Karpas-422 (cell line): ENCODE data around the gene LILRB4. TPM values are rescaled to one million over a fixed set of nuclear protein-coding genes. Genes with fewer than 3 reads are reported as not detected.

Source experiments
- DNase-seq: peaks from one replicate; pipeline ENCODE4 v3.0.0-alpha.2; 2015
- H2AFZ ChIP-seq: fragments of 200-600 bp; sonication (generic); 2 replicates; pipeline ENCODE4 v1.6.1; 2014; ENCODE audit warnings: antibody characterized with exemption, low read length, mixed read lengths
- H3K27ac ChIP-seq: fragments of 200-600 bp; sonication (generic); 2 replicates; pipeline ENCODE4 v1.5.1; 2014; ENCODE audit warnings: mild to moderate bottlenecking, low read length, moderate library complexity
- H3K27me3 ChIP-seq: fragments of 200-600 bp; sonication (generic); 2 replicates; pipeline ENCODE4 v1.6.1; 2014; ENCODE audit warnings: low read length, mixed read lengths
- H3K36me3 ChIP-seq: fragments of 200-600 bp; sonication (generic); 2 replicates; pipeline ENCODE4 v1.6.1; 2014; ENCODE audit warnings: low read length, mixed read lengths; ENCODE audit not compliant: insufficient read depth
- H3K4me1 ChIP-seq: fragments of 200-600 bp; sonication (generic); 2 replicates; pipeline ENCODE4 v1.6.1; 2014; ENCODE audit warnings: mild to moderate bottlenecking, low read length, mixed read lengths
- H3K4me2 ChIP-seq: fragments of 200-600 bp; sonication (generic); 2 replicates; pipeline ENCODE4 v1.6.1; 2014; ENCODE audit warnings: low read length, low read depth, mild to moderate bottlenecking; ENCODE audit not compliant: poor library complexity, severe bottlenecking
- H3K4me3 ChIP-seq: fragments of 200-600 bp; sonication (generic); 2 replicates; pipeline ENCODE4 v1.5.1; 2014; ENCODE audit warnings: mild to moderate bottlenecking, antibody characterized with exemption, low read length, mixed read lengths
- H3K79me2 ChIP-seq: fragments of 200-600 bp; sonication (generic); 2 replicates; pipeline ENCODE4 v1.6.1; 2014; ENCODE audit warnings: mild to moderate bottlenecking, low read length, mixed read lengths
- H3K9ac ChIP-seq: fragments of 200-600 bp; sonication (generic); 2 replicates; pipeline ENCODE4 v1.6.0; 2014; ENCODE audit warnings: low read length
- H3K9me2 ChIP-seq: fragments of 200-600 bp; sonication (generic), shearing (Covaris generic); replicated peaks from 2 replicates; pipeline ENCODE4 v1.6.0; 2014; ENCODE audit warnings: mild to moderate bottlenecking, low read length, moderate library complexity; ENCODE audit not compliant: insufficient read depth
- H3K9me3 ChIP-seq: fragments of 300-700, 200-600 bp; sonication (generic); 2 replicates; pipeline ENCODE4 v1.6.1; 2014; ENCODE audit warnings: low read length, mixed read lengths
- H4K20me1 ChIP-seq: fragments of 200-600 bp; sonication (generic); 2 replicates; pipeline ENCODE4 v1.6.1; 2014; ENCODE audit warnings: mild to moderate bottlenecking, antibody characterized with exemption, low read length, low read depth; ENCODE audit not compliant: insufficient read depth
- total RNA-seq: library from RNA; depleted of rRNA; stranded (reverse); fragments of >200 nt; shearing (Covaris generic); gene quantifications from 2 replicates; pipeline ENCODE4 v1.2.3, GENCODE V29; 2014; ENCODE audit warnings: low replicate concordance

LILRB4 gene
- total RNA-seq, 1 experiment from 2014 or later: not detected

GRCh38 chr19:54654447-54655321 lies 8.1 kb upstream of the LILRB4 start:
- H2AFZ ChIP-seq: no peak overlapping the region
- no peaks in the 10 kb centered on the region for H3K27me3 ChIP-seq
- H3K4me3 ChIP-seq: no peak overlapping the region
- H3K27ac ChIP-seq: no peak overlapping the region
- H3K9me2 ChIP-seq: no peaks in the 10 kb centered on the region
- no peaks in the 10 kb centered on the region for H3K79me2 ChIP-seq
- DNase-seq: no peak
- no peaks in the 10 kb centered on the region for H3K9me3 ChIP-seq
- H4K20me1 ChIP-seq: no peaks in the 10 kb centered on the region
- H3K36me3 ChIP-seq: no peaks in the 10 kb centered on the region
- H3K9ac ChIP-seq: no peak overlapping the region
- no peak overlapping the region for H3K4me2 ChIP-seq
- no peaks in the 10 kb centered on the region for H3K4me1 ChIP-seq

DNA sequence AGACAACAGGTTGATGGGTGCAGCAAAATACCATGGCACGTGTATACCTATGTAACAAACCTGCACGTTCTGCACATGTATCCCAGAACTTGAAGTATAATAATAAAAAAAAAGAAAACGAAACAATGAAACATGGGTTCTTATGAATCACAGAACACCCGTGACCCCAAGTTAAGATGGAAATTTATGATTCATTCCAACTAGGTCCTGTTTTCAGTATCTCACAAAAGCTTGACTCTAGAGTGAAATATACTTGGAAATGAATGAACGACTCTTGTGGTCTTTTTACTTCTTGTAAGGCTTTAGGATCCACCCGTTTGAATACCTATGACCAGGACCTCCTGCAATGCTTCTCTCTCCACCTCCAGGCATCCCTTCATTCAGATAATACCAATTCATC lies 3.5 kb upstream of the LILRB4 start:
- H3K79me2 ChIP-seq: no peaks in the 10 kb centered on the region
- H3K27me3 ChIP-seq: no peaks in the 10 kb centered on the region
- peaks cover 5% of the 10 kb centered on the region for H3K4me1 ChIP-seq
- H4K20me1 ChIP-seq: no peaks in the 10 kb centered on the region
- H2AFZ ChIP-seq: no peak overlapping the region
- DNase-seq: no peak
- H3K9ac ChIP-seq: no peak overlapping the region
- H3K27ac ChIP-seq: no peak overlapping the region
- no peak overlapping the region for H3K4me2 ChIP-seq
- H3K4me3 ChIP-seq: no peak overlapping the region
- H3K9me2 ChIP-seq: no peaks in the 10 kb centered on the region
- H3K36me3 ChIP-seq: no peaks in the 10 kb centered on the region
- no peaks in the 10 kb centered on the region for H3K9me3 ChIP-seq

DNA sequence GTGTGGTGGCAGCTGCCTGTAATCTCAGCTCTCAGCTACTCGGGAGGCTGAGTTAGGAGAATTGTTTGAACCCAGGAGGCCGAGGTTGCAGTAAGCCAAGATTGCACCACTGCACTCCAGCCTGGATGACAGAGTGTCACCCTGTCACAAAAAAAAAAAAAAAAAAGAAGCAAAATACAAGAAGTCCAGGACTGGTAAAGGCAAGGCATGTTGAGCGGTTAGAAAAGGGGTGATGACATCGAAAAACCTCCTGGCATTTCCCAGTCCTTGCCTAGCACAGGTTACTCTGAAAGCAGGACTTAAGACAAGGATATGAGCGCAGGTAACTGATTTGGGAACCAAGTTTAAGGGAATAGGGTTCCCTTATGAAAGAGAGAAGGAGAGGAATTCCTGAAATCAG lies 2.5 kb upstream of the LILRB4 start:
- H2AFZ ChIP-seq: no peak overlapping the region
- H3K4me2 ChIP-seq: no peak overlapping the region
- H4K20me1 ChIP-seq: no peaks in the 10 kb centered on the region; the same call in 1 of the 2 replicates
- peaks cover 5% of the 10 kb centered on the region for H3K4me1 ChIP-seq
- no peaks in the 10 kb centered on the region for H3K27me3 ChIP-seq
- no peaks in the 10 kb centered on the region for H3K9me2 ChIP-seq
- H3K9me3 ChIP-seq: no peaks in the 10 kb centered on the region
- no peak overlapping the region for H3K9ac ChIP-seq
- no peak overlapping the region for H3K4me3 ChIP-seq
- no peaks in the 10 kb centered on the region for H3K36me3 ChIP-seq
- DNase-seq: no peak
- H3K27ac ChIP-seq: no peak overlapping the region
- H3K79me2 ChIP-seq: no peaks in the 10 kb centered on the region

DNA sequence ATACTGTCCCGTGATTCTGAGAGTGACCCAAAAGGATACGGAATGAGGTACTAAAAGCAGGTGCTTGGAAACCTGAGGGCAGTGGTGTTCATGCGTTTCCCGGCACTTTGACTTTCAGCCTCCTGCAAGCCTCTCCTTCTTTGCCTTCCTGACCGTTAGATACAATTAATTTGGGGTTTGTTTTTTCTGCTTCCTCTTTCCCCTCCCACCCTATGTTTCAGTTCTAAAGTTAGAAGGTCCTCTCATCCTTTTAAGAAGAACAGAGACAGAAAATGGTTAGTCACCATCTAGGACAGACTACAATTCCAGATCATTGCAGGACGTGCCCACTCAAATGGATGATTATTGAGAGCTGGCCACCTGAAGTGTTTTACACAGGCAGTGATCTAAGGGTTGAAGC lies 1.8 kb upstream of the LILRB4 start:
- H4K20me1 ChIP-seq: no peaks in the 10 kb centered on the region; the same call in 1 of the 2 replicates
- DNase-seq: no peak
- H3K4me3 ChIP-seq: no peak overlapping the region
- no peaks in the 10 kb centered on the region for H3K9me2 ChIP-seq
- no peak overlapping the region for H3K27ac ChIP-seq
- no peak overlapping the region for H3K9ac ChIP-seq
- H3K4me2 ChIP-seq: no peak overlapping the region
- H3K27me3 ChIP-seq: peaks cover 4% of the 10 kb centered on the region; the same call in 1 of the 2 replicates
- no peaks in the 10 kb centered on the region for H3K9me3 ChIP-seq
- peaks cover 5% of the 10 kb centered on the region for H3K4me1 ChIP-seq
- H3K36me3 ChIP-seq: no peaks in the 10 kb centered on the region
- no peaks in the 10 kb centered on the region for H3K79me2 ChIP-seq
- no peak overlapping the region for H2AFZ ChIP-seq

DNA sequence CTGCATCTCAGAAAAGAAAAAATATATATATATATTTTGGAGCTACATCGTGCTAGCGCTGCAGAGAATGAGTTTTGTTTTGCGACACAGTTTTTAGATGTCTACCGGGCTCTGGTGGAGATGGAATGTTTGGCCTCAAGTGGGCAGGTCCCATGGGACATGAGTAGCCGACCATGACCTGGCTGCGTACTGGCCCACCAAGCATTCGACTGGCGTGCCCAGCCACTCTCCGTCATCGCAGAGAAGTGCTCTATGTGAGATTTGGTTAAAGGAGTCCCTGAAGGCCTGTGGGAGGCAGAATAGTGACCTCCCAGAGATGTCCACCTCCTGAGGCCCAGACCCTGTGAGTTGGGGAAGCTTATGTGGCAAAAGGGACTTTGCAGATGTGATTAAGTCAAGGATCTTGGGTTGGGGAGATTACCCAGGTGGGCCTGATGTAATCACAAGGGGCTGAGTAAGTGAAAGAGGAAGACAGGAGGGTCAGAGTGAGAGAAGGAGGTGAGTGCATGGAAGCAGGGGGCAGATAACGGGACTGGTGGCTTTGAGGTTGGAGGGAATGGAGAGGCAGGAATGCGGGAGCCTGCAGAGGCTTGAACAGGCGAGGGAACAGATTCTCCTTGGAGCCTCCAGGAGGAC lies 821 bp upstream of the LILRB4 start:
- Histone ChIP-seq H3K36me3 (no peaks in the 10 kb centered on the region), H3K4me1 (peaks cover 5% of the 10 kb centered on the region), H3K4me2 (no peak overlapping the region), H2AFZ (no peak overlapping the region), H3K27ac (no peak overlapping the region), H3K4me3 (no peak overlapping the region), H3K79me2 (no peaks in the 10 kb centered on the region), H4K20me1 (no peaks in the 10 kb centered on the region; the same call in 1 of the 2 replicates), H3K9me2 (no peaks in the 10 kb centered on the region), H3K27me3 (peaks cover 4% of the 10 kb centered on the region; the same call in 1 of the 2 replicates), H3K9ac (no peak overlapping the region), H3K9me3 (no peaks in the 10 kb centered on the region)
- no peak for DNase-seq

- no peaks in the 10 kb centered on the region for H3K79me2 ChIP-seq
- H3K27ac ChIP-seq: no peak overlapping the region
- no peaks in the 10 kb centered on the region; the same call in 1 of the 2 replicates for H4K20me1 ChIP-seq
- no peak overlapping the region for H3K4me2 ChIP-seq
- no peak overlapping the region for H2AFZ ChIP-seq
- H3K4me1 ChIP-seq: peaks cover 5% of the 10 kb centered on the region
- H3K4me3 ChIP-seq: no peak overlapping the region
- H3K9me3 ChIP-seq: no peaks in the 10 kb centered on the region
- no peaks in the 10 kb centered on the region for H3K9me2 ChIP-seq
- H3K36me3 ChIP-seq: no peaks in the 10 kb centered on the region
- no peak for DNase-seq
- H3K9ac ChIP-seq: no peak overlapping the region
- peaks cover 4% of the 10 kb centered on the region; the same call in 1 of the 2 replicates for H3K27me3 ChIP-seq
Observed at GRCh38 chr19:54665530-54665929, 2.7 kb downstream of the LILRB4 start.

GRCh38 chr19:54667217-54667616 lies 4.4 kb downstream of the LILRB4 start:
- DNase-seq: no peak
- Histone ChIP-seq H3K36me3 (no peaks in the 10 kb centered on the region), H4K20me1 (no peaks in the 10 kb centered on the region; the same call in 1 of the 2 replicates), H3K27ac (no peak overlapping the region), H3K9me3 (no peaks in the 10 kb centered on the region), H3K27me3 (peaks cover 4% of the 10 kb centered on the region; the same call in 1 of the 2 replicates), H3K4me2 (no peak overlapping the region), H3K4me1 (no peaks in the 10 kb centered on the region), H3K4me3 (no peak overlapping the region), H3K9me2 (no peaks in the 10 kb centered on the region), H2AFZ (no peak overlapping the region), H3K79me2 (no peaks in the 10 kb centered on the region), H3K9ac (no peak overlapping the region)

DNA sequence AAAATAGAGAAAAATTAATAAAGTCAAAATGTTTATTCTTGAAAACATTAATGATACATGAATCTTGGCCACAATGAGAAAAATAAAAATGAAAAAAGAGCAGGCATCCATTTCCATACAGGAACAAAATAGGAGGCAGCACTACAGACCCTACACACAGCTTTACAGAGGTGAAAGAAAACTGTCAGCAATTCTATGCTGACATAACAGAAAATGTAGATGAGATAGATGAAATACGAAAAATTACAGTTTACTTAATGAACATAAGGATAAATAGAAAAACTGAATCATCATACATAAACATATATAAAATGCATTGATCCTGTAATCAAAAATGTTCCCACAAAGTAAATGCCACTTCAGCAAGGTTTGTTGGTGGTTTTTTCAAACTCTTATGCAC lies 5.6 kb downstream of the LILRB4 start:
- H3K27ac ChIP-seq: no peak overlapping the region
- DNase-seq: no peak

More for the DNA sequence above, 5.6 kb downstream of the LILRB4 start:
- H2AFZ ChIP-seq: no peak overlapping the region
- H3K4me1 ChIP-seq: no peaks in the 10 kb centered on the region
- H3K9ac ChIP-seq: no peak overlapping the region
- no peaks in the 10 kb centered on the region for H3K9me2 ChIP-seq
- no peaks in the 10 kb centered on the region; the same call in 1 of the 2 replicates for H4K20me1 ChIP-seq
- H3K27me3 ChIP-seq: peaks cover 4% of the 10 kb centered on the region; the same call in 1 of the 2 replicates
- no peaks in the 10 kb centered on the region for H3K79me2 ChIP-seq
- H3K4me3 ChIP-seq: no peak overlapping the region
- H3K9me3 ChIP-seq: no peaks in the 10 kb centered on the region
- H3K4me2 ChIP-seq: no peak overlapping the region
- H3K36me3 ChIP-seq: no peaks in the 10 kb centered on the region
